ENCODE measurements around the gene TTN. TPM values are rescaled to one million over a fixed set of nuclear protein-coding genes. Genes with fewer than 3 reads are reported as not detected.

Gene TTN
- total and polyA plus RNA-seq, 2 donors (not counting 1 experiment from before 2014, with no cell fraction given), result 1.7 to 46.4 TPM

DNA sequence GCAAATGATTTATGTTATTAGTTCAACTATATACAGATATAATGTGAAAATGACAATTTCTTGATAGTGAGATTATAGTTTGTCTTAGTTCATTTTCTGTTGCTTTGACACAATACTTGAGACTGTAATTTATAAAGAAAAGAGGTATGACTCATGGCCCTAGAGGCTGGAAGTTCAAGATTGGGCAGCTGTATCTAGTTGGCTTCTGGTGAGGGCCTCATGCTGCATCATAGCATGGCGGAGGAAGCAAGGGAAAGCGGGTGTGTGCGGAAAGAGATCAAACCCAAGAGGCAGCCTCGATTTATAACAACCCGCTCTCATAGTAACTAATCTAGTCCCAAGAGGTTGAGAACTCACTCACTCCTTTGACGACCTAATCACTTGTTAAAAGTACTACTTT is 315.6 kb downstream of the TTN start:
- Histone ChIP-seq H3K4me2 (replicated peaks; ENCODE audit: low read depth, low read length, poor library complexity, severe bottlenecking) (no peak overlapping the region), H3K9ac (ENCODE audit: low read length) (no peak overlapping the region), H3K9me3 (ENCODE audit: control extremely low read depth in 1 of 3, control insufficient read depth in 2 of 3, insufficient read depth in 1 of 3, low read length in 2 of 3) (no peaks in the 10 kb centered on the region), H3K27ac (ENCODE audit: low read length in 2 of 2) (no peak overlapping the region), H4K20me1 (ENCODE audit: control insufficient read depth, insufficient read depth, low read length, poor library complexity, severe bottlenecking) (peaks cover 7% of the 10 kb centered on the region), H3K4me1 (ENCODE audit: control insufficient read depth in 2 of 2, insufficient read depth in 2 of 2, low read length in 2 of 2) (no peaks in the 10 kb centered on the region), H3K27me3 (replicated peaks in 1 of 4; ENCODE audit: control extremely low read depth in 1 of 4, control insufficient read depth in 3 of 4, insufficient read depth in 4 of 4, low read length in 3 of 4) (no peaks in the 10 kb centered on the region), H2AFZ (ENCODE audit: insufficient read depth, low read depth, low read length, poor library complexity, severe bottlenecking) (no peak overlapping the region), H3K79me2 (ENCODE audit: control insufficient read depth, insufficient read depth, low read length) (peaks cover 18% of the 10 kb centered on the region), H3K36me3 (replicated peaks in 1 of 2; ENCODE audit: control extremely low read depth in 1 of 2, control insufficient read depth in 1 of 2, extremely low read depth in 1 of 2, insufficient read depth in 2 of 2, low read length in 1 of 2) (peaks cover 15 to 55% of the 10 kb centered on the region in 2 experiments), H3K4me3 (ENCODE audit: control extremely low read depth in 1 of 5, extremely low read depth in 1 of 5, insufficient read depth in 1 of 5, low read depth in 2 of 5, low read length in 4 of 5) (no peak overlapping the region)
- Mint-ChIP-seq H3K9me3 (ENCODE audit: insufficient read depth) (no peaks in the 10 kb centered on the region), H3K4me3 (no peak overlapping the region), H3K27ac (no peak overlapping the region), H3K4me1 (peaks cover 2% of the 10 kb centered on the region), H3K27me3 (no peaks in the 10 kb centered on the region)
- WGBS (ENCODE audit: insufficient coverage), result 98% methylated on average over 5 of the region's 6 CpGs
- ChIA-PET CTCF (no interaction called here), POLR2A (no interaction called here)
- DNase-seq, result no peak
- ATAC-seq (ENCODE audit: low read depth), result no peak
- intact Hi-C loops (cut with micrococcal nuclease), result no loop called here
- TF ChIP-seq, protein P1, sequence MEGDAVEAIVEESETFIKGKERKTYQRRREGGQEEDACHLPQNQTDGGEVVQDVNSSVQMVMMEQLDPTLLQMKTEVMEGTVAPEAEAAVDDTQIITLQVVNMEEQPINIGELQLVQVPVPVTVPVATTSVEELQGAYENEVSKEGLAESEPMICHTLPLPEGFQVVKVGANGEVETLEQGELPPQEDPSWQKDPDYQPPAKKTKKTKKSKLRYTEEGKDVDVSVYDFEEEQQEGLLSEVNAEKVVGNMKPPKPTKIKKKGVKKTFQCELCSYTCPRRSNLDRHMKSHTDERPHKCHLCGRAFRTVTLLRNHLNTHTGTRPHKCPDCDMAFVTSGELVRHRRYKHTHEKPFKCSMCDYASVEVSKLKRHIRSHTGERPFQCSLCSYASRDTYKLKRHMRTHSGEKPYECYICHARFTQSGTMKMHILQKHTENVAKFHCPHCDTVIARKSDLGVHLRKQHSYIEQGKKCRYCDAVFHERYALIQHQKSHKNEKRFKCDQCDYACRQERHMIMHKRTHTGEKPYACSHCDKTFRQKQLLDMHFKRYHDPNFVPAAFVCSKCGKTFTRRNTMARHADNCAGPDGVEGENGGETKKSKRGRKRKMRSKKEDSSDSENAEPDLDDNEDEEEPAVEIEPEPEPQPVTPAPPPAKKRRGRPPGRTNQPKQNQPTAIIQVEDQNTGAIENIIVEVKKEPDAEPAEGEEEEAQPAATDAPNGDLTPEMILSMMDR (IDR thresholded peaks at IDR 0.05), result no peak
- no peak for TF ChIP-seq EZH2 (IDR thresholded peaks at IDR 0.05; ENCODE audit: borderline replicate concordance, insufficient read depth, low read depth, low read length, poor library complexity, severe bottlenecking)

DNA sequence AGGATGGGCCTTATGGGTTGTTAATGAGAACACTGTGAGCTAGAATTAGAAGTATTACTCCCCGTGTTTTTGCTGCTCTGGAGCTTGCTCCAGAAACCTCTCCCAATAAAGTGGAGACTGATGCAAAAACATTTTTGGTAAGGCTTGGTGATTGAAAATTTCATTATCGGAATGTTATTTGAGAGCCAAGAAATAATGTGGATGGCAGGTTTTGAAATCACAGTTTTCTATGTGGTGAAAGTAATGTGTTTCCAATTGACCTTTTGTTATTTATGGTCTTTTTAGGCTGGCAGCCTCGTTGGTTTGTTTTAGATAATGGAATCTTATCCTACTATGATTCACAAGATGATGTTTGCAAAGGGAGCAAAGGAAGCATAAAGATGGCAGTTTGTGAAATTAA is 321.9 kb downstream of the TTN start:
- no peak for ATAC-seq (ENCODE audit: low read depth)
- no CpG with 5 or more reads among the region's 3 CpGs for WGBS (ENCODE audit: insufficient coverage)
- peaks cover 76% of the 10 kb centered on the region for H3K79me2 ChIP-seq (ENCODE audit: control insufficient read depth, insufficient read depth, low read length)
- peaks cover 0 to 16% of the 10 kb centered on the region in 2 experiments for H3K36me3 ChIP-seq (replicated peaks in 1 of 2; ENCODE audit: control extremely low read depth in 1 of 2, control insufficient read depth in 1 of 2, extremely low read depth in 1 of 2, insufficient read depth in 2 of 2, low read length in 1 of 2)
- no peak overlapping the region for H2AFZ ChIP-seq (ENCODE audit: insufficient read depth, low read depth, low read length, poor library complexity, severe bottlenecking)
- no peak overlapping the region for H3K4me3 ChIP-seq (ENCODE audit: control extremely low read depth in 1 of 5, extremely low read depth in 1 of 5, insufficient read depth in 1 of 5, low read depth in 2 of 5, low read length in 4 of 5)
- Mint-ChIP-seq H3K27me3 (no peaks in the 10 kb centered on the region), H3K4me1 (peaks cover 38% of the 10 kb centered on the region), H3K9me3 (ENCODE audit: insufficient read depth) (no peaks in the 10 kb centered on the region), H3K27ac (no peak overlapping the region), H3K4me3 (no peak overlapping the region)
- H4K20me1 ChIP-seq (ENCODE audit: control insufficient read depth, insufficient read depth, low read length, poor library complexity, severe bottlenecking), result peaks cover 49% of the 10 kb centered on the region
- no peak overlapping the region for H3K4me2 ChIP-seq (replicated peaks; ENCODE audit: low read depth, low read length, poor library complexity, severe bottlenecking)
- no peak for DNase-seq
- no peak overlapping the region for H3K27ac ChIP-seq (ENCODE audit: low read length in 2 of 2)
- intact Hi-C loops (cut with micrococcal nuclease), result no loop called here
- no peaks in the 10 kb centered on the region for H3K9me3 ChIP-seq (ENCODE audit: control extremely low read depth in 1 of 3, control insufficient read depth in 2 of 3, insufficient read depth in 1 of 3, low read length in 2 of 3)
- TF ChIP-seq EZH2 (IDR thresholded peaks at IDR 0.05; ENCODE audit: borderline replicate concordance, insufficient read depth, low read depth, low read length, poor library complexity, severe bottlenecking), result no peak
- TF ChIP-seq, protein P1 (IDR thresholded peaks at IDR 0.05), result no peak
- H3K9ac ChIP-seq (ENCODE audit: low read length), result no peak overlapping the region
- no peaks in the 10 kb centered on the region for H3K27me3 ChIP-seq (replicated peaks in 1 of 4; ENCODE audit: control extremely low read depth in 1 of 4, control insufficient read depth in 3 of 4, insufficient read depth in 4 of 4, low read length in 3 of 4)
- peaks cover 18 to 22% of the 10 kb centered on the region in 2 donors for H3K4me1 ChIP-seq (ENCODE audit: control insufficient read depth in 2 of 2, insufficient read depth in 2 of 2, low read length in 2 of 2)
- ChIA-PET POLR2A (no interaction called here), CTCF (no interaction called here)

Data from B cell (primary cell).